NK-92 treated with Interleukin-12 subunit alpha and Interleukin-12 subunit beta, amount 100 ng/mL, for 24 hours (cell line): Measurements from ENCODE around the gene CHORDC1.
A peak's percentile ranks its signal among the peaks of the same experiment; 100 is the strongest.
"Not testable (repeated sequence)": the region's sequence is repeated elsewhere in the genome, so short reads cannot be mapped to it uniquely, and the experiment has no call there.

Experiments used
- DNase-seq: peaks from one replicate; lab custom pipeline; 2025; lab: John Stamatoyannopoulos, UW

CHORDC1 gene

GRCh38 chr11:90222459-90223247, at the start of gene CHORDC1:
TSS of gene CHORDC1 (minus strand) at chr11:90223049. CDS start at chr11:90222954, 95 bp downstream.
- DNase-seq = peak; percentile 88

DNA sequence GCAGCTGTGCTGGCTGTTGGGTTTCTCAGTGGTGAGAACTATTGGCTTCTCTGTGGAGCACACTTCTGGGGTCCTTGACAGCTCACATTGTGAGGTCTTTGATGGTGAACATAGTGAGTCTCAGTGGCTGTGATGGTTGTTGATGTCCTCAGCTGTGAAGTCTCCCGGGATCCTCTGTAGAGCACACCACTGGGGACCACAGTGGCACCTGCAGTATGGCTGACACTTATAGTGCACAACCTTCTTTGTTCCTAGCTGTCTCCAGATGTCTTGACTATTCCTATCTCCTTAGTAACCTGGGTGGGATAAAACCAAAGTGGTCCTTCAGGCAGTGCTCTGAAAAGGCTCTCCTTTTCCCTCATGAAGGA, 34.3 kb upstream of the CHORDC1 start:
- no peak for DNase-seq

DNA sequence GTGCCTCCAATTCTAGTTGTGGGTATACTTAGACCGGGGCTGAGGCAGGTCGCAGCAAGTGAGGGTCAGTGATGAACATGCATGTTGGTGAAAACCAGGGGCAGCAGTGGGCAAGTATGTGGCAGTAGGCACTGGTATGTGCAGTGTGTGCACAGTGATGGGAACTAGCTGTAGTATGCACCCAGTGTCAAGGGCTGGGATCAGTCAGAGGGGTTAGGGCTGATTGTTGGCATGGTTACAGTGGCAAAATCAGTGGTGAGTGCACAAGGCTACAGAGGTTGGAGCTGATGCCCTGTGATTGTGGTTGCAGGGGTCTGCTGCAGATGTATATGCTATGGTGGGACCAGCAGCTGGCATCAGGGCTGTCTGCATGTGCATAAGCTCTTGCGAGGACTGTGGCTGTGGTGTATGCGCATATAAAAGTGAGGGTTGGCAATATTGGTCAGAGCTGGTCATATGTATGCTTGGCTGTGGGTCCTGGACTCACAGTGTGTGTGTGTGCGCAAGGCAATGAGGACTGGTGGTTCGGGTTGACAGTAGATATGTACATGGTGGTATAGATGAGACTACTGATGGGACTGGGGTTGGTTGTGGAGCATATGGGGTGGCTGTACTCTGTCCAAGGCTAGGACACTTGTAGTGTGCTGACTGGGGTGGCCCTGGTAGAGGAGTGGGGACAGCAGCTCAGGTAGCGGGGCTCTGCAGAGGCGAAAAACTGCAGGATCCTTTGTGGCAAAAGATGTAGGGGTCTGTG, 33.7 kb upstream of the CHORDC1 start:
- no peak for DNase-seq

- no peak for DNase-seq
These were observed 31.2 kb upstream of the CHORDC1 start for GRCh38 chr11:90254065-90254464.

DNA sequence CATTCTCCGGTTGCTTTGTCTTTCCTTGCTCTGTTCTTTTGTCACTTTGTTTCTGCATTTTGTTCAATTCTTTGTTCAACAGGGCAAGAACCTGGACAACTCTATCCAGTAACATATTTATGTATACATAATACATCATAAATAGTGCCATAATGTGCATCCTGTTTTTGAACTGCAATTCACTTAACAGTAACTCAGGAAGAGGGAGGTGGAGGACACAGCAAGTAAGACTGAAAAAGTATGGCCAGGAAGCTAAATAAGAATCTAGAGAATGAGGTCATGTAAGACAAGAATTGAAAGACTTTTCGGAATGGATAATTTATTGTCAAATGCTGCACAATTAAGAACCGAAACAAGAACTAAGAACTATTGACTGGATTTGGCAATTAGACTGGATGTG, 29.2 kb upstream of the CHORDC1 start:
- DNase-seq = no peak

DNA sequence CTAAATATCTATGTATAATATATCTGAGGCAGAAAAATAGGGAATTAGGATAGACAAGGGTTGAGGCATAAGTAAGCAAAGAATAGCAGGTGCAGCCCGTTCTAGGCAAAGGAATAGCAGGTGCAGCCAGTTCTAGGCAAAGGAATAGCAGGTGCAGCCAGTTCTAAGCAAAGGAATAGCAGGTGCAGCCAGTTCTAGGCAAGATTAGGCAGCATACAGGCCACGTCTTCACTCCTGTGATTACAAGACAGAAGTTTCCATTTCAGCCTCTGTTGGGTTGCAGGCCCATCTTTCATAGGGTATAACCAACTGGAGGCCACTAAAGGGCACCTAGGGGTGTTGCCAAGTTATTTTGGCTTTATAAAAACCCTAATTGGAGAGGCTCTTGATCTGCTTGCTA, 28.8 kb upstream of the CHORDC1 start:
- no peak for DNase-seq

DNA sequence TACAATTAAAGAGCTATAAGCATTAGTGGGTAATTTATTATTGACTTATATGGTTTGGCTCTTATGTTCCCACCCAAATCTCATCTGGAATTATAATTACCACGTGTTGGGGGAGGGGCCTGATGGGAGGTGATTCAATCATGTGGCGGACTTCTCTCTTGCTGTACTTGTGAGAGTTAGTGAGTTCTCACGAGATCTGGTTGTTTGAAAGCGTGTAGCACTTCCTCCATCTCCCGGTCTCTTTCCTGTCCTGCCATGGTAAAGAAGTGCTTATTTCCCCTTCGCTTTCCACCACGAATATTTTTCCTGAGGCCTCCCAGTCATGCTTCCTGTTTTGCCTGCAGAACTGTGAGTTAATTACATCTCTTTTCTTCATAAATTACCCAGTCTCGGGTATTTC, 28.1 kb upstream of the CHORDC1 start:
- DNase-seq = no peak

GRCh38 chr11:90246468-90246867, 23.6 kb upstream of the CHORDC1 start:
- no peak for DNase-seq

DNA sequence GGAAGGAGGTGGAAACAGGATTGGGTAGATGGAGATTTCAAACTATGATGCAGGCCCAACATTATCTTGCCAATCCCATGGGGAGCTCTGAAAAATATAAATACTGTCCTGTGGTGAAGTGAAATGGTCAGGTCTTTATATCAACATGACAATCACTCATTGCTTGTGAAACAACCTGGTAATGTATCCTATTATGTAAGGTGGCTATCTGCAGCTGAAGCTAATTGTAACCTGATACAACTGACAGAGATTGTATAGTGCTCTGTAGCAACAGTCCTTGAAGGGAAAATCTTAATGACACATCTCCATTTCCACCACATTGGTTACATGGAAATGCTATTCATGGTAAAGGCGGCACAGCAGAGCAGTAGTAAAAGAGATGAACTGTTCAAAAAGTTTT, 20.7 kb upstream of the CHORDC1 start:
- no peak for DNase-seq

DNA sequence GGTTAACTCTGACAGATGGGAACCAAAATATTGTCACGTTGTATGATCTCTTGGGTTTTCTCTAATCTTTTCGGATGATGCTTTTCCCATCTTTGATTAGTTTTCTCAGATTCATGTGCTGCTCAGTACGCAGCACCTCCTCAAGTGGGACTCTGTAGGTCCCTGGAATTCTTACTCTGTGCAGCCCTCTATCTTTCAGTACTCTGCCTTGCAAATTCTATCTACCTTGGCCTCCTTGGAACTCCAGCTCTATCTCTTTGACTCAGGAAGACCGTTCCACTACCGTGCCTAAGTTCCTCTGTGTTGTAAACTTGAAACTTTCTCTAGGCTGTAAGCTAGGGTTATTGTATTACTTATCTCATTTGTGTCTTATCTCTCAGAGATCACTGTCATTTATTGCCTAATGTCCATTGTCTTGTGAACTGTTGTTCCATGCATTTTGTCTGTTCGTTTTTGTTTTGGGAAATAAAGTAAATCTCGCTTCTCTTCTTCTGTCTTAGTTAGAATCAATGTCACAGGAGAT, 20.1 kb upstream of the CHORDC1 start:
- no peak for DNase-seq

GRCh38 chr11:90241414-90241813, 18.6 kb upstream of the CHORDC1 start:
- no peak for DNase-seq

DNA sequence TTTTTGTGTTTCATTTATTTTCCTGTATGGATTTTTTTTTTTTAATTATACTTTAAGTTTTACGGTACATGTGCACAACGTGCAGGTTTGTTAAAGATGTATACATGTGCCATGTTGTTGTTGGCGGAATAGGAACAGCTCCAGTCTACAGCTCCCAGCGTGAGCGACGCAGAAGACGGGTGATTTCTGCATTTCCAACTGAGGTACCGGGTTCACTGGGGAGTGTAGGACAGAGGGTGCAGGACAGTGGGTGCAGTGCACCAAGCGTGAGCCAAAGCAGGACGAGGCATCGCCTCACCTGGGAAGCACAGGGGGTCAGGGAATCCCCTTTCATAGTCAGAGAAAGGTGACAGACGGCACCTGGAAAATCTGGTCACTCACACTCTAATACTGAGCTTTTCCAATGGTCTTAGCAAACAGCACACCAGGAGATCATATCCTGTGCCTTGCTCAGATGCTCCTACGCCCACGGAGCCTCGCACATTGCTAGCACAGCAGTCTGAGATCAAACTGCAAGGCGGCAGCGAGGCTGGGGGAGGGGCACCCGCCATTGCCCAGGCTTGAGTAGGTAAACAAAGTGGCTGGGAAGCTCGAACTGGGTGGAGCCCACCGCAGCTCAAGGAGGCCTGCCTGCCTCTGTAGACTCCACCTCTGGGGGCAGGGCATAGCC, 17.3 kb upstream of the CHORDC1 start:
- not testable (repeated sequence) for DNase-seq

DNA sequence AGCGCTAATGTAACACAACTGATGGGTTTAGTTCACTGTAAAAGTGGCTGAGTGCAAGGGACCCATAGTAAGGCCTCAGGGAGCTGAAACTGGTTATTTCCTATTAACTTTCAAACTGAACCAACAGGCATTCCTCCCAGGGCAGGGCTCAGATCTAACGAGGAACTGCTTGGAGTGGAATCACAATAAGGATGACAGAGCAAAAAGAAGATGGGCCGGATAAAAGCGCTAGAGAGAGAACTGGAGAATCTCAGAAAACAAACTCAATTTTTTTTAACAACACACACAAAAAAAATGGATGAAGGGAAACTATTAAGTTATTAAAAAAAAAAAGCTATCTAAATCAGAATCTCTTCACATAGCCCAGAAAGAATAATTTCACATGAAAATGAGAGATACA, 14.2 kb upstream of the CHORDC1 start:
- DNase-seq = no peak

DNA sequence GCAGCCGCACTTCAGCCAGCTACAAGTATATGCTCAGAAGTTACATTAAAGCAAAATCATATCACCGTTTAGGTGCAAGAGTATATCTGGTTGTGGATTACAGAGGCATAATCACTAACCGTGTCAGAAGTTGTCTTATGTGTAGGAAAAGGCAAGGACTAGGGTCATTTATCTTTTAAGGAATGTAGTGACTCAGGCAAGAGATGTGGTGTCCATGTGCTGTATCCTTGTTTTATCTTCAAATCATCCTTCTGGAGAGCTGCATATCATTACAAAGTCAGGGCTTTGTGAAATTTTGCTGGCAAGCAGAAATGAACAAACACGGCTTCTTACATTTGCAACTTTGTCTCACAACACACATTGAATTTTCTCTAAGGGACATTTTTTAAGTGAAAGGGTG, 12.7 kb upstream of the CHORDC1 start:
- no peak for DNase-seq

DNA sequence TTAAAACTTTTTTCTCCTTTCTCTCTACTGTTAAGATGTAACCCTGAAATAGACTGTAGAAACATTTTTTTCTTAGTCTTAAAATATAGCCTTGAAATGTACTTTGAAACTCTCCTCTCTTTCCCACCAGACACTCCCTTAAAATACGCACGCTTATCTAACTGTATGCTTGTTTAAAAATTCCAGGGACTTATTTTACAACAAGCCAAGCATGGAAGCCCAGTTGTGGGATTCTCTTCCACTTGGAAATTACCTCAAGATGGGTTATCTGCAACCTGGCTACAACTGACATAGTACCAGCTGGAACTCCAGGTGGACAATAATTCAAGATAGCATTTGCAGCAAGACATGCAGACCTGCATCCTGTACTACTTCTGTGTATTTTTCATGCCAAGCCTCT, 12.1 kb upstream of the CHORDC1 start:
- no peak for DNase-seq

DNA sequence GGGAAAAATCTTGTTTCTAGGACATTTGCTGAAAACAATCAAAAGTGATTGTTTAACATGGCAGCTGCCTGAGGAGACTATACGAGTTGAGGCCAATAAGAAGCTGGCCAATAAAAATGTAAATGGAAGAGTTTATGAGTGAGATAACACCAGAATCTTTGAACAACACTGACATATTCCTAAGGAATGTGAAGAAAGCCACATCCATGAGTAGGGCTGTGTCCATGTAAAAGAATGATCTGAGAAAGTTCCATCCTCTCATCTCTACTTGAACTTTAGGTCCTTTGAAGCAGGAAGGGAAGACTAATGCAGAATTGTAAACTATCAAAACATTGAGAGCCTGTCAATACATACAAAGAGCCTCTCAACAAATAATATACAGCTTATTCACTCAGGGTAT, 6.9 kb upstream of the CHORDC1 start:
- DNase-seq = no peak

GRCh38 chr11:90228056-90228455, 5.2 kb upstream of the CHORDC1 start:
- DNase-seq = no peak

DNA sequence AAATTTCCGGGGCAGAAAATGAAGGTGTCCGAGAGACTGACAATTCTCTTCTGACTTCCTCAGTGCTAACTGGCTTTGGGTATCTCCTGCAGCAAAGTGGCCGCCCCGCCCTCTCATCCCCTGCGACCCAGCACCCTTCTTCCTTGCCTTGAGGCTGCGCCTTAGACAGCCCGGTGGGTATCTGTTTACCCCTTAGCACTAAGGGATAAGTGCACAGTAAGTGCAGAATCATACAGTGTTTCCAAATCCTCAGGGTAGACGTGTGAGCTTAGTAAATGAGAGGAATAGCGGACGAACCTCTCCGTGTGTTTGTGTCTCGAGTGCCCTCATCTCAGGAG, 368 bp upstream of the CHORDC1 start:
- DNase-seq = no peak

DNA sequence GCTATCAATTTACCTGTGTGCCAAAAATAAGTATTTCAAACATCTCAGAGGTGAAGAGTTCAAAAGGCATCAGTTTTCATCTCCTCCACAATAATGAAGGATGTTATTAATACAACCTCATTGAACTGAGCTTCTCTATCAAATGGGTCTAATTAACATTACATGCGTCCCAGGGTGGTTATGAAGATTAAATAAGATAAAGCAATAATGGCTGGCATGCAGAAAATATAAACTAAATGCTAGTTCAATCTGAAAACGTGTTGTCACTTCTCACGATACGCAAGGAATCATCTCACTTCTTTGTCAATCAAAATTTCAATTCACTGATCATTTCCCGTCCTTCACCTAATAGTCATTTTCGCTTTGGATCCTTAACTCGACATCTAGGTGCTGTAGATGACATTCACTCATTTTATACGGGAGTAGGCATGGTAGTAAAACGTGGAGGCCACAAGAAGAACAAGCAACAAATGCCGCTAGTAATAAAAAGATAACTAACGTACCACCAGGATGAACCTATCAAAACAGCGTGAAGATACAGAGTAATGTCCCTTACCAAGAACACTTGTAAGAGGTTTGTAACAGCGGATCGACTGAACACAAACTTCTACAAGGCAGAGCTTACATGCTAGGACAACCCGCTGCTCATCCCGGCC, 918 bp downstream of the CHORDC1 start:
- no peak for DNase-seq

DNA sequence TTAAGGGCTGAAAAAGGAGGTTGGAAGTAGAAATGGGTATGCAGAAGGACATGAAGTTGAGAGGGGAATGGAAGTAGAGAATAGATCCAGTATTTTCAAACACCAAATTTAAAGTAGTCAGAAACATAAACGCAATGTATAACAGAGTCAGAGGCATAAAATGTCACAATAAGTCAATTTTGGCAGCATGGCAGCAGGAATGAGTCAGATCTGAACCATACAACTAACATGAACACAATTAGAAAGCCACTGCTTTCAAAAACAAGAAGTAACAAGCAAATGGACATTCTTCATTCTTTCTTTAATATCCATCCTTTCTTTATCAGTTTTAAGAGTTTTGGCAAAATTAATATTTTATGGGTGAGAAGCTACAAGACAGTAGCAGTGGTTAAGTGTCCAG, 2.5 kb downstream of the CHORDC1 start:
- no peak for DNase-seq

DNA sequence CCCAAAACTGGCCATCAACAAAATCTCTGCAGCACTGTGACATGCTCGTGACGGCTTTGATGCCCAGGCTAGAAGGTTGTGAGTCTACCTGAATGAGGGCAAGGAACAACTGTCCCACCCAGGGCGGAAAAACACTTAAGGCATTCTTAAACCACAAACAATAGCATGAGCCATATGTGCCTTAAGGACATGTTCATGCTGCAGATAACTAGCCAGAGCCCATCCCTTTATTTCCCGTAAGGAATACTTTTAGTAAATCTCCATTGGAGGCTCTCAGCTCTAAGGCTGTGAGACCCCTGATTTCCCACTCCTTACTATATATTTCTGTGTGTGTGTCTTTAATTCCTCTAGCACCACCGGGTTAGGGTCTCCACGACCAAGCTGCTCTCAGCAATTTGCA, 3.4 kb downstream of the CHORDC1 start:
- no peak for DNase-seq

DNA sequence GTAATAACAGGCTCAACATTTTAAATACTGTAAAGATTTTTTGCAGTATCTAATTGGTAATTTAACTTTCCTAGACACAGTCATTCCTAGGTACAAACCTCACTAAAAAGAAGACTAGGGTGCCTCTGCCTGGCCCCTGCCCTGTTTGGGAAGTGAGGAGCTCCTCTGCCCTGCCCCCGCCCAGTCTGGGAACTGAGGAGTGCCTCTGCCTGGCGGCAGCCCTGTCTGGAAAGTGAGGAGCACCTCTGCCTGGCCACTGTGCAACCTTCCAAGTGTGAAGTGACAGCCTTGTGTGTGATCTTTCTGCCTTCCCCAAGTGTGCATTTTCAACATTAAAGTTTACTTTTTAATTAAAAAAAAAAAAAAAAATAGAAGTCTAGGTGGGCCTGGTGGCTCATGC, 4.2 kb downstream of the CHORDC1 start:
- DNase-seq = no peak
